NB4 (cell line): Measurements from ENCODE around the gene GRID1.

Source experiments
- CTCF ChIP-seq: IDR thresholded peaks from one replicate; pipeline ENCODE4 v1.5.1; 2012; ENCODE audit warnings: low read depth, low read length
- POLR2A ChIP-seq: IDR thresholded peaks from 2 replicates; pipeline ENCODE4 v1.6.1; 2011; ENCODE audit warnings: mild to moderate bottlenecking; ENCODE audit not compliant: insufficient read length; ENCODE audit errors: extremely low read depth

- no peak for TF ChIP-seq CTCF
- no peak for TF ChIP-seq POLR2A
Observed at GRCh38 chr10:85682621-85683020, 684.0 kb downstream of the GRID1 start.
